ENCODE data around the gene CAMK1.

GRCh38 chr3:9776896-9777693 lies 7.3 kb upstream of the CAMK1 start:
- no peak for TF ChIP-seq CTCF (IDR thresholded peaks at IDR 0.05)
- TF ChIP-seq POLR2A (IDR thresholded peaks at IDR 0.05) = no peak
